AML-193 (cell line): ENCODE results near the gene SDR42E1.

Experiments
- DNase-seq, 2 experiments: peaks; one replicate each; lab custom pipeline; 2025; lab: John Stamatoyannopoulos, UW

The SDR42E1 gene

DNA sequence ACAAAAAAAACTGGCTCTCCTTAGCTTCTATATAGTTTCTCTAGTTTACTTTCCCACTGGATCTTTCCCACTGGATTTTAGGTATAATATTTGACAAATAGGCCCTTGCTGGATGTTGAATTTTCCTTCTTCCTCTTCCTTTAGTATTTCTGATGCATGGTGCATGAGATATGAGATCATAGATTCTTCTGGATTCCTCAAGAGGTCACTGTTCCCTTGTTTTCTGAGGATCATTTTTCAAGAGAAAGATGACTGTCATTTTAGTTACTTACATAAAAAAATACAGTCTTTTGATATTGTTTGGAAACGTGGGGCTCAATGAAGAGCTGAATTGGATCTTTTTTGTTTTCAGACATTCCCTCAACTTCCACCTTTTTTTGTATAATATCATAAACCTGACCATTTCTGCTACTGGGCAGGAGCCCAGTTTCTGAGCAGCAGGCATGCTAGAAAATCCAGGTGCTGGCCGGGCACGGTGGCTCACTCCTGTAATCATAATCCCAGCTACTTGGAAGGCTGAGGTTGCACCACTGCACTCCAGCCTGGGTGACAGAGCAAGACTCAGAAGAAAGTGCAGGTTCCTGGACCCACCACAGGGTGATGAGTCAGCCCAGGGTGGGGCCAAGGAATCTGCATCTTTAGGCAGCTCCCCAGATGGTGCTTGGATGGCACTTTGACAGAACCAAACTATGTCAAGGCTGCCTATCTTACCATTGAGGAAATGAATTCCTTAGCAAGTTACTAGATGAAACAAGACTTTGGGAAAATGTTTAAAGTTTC, 70.3 kb downstream of the SDR42E1 start:
- peak; percentile 34 to 53 for DNase-seq

DNA sequence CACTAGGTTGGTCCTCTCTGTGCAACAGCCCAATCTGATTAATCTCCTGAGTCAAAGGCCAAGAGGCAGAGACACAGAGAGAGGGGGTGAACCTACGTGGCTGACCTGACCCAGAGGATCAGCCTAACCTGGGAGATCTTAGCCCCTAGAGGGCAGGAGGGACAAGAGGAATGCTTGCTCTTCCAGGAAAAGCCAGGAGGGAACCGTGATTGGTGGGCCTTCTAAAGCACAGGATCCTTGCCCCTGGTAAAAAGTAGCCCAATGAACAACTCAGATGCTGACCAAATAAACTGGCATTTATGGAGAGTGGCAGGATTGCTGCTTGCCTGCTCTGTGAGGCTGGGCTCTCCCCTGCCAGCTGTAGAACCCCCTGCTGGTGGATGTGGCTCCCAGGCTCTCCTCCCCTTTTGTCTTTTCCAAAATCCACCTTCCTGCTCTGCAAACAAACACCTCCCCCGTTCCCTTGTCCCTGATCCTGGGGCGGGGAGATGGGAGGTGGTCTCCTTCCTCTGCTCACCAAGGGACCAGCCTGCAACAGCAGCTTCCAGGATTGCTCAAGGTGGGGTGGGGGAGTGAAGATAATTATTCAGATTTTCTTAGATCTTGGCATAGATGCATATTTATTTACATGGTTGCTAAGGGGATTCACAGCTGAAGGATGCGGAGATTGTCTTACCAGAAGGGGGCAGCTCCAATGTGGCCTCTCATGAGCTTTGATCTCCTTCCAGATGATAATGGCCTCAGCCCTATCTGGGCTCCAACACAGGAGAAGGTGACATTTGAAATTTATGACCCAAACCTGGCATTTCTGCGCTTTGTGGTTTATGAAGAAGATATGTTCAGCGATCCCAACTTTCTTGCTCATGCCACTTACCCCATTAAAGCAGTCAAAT, 71.9 kb downstream of the SDR42E1 start:
- no peak for DNase-seq
